GM12873 (cell line): Measurements from ENCODE around the gene IFITM2.

Experiments
- CTCF ChIP-seq: IDR thresholded peaks from 2 replicates; pipeline ENCODE4 v1.5.1; 2012; ENCODE audit warnings: low read depth, mild to moderate bottlenecking, moderate library complexity, low read length, control low read depth; ENCODE audit not compliant: insufficient read depth; ENCODE audit errors: missing control alignments

The IFITM2 gene

DNA sequence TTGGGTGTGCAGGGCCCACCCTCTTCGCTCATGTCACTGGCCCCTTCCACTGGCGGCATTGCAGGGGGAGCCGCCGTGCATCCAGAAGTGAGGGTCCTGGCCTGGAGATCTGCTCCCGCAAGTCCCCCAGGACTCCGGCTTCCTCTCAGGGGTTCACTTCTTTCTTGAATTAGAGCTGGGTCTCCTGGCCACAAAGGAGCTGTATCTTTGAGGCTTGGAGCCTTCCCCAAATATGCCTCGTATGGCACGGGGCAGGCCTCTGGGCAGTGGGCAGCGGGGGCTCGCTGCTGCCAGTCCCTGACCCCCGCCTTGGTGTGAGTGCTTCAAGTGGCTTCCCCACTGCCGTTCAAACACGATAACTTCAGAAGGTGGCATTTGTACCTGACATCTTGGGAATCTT is 20.4 kb downstream of the IFITM2 start:
- no peak for TF ChIP-seq CTCF

- no peak for TF ChIP-seq CTCF
Observed at GRCh38 chr11:329886-330253, 22.3 kb downstream of the IFITM2 start.

DNA sequence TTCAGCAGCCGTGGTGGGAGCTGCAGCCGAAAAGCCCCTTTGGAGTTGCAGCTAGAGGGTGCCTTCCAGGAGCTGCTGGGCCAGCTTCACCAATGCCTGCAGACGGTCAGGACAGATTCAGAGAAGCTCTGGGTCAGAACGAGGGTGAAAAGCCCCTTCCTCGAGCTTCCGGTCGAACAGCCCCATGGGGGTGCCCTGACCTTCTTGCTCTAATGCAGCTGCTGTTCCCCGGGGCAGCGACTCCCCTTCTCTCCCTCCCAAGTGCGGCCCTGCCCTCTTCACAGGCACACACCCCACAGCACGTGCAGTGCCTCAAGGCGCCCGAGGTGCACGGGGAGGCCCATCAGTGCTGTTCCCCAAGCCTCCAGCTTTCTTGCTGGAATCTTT is 22.7 kb downstream of the IFITM2 start:
- no peak for TF ChIP-seq CTCF

DNA sequence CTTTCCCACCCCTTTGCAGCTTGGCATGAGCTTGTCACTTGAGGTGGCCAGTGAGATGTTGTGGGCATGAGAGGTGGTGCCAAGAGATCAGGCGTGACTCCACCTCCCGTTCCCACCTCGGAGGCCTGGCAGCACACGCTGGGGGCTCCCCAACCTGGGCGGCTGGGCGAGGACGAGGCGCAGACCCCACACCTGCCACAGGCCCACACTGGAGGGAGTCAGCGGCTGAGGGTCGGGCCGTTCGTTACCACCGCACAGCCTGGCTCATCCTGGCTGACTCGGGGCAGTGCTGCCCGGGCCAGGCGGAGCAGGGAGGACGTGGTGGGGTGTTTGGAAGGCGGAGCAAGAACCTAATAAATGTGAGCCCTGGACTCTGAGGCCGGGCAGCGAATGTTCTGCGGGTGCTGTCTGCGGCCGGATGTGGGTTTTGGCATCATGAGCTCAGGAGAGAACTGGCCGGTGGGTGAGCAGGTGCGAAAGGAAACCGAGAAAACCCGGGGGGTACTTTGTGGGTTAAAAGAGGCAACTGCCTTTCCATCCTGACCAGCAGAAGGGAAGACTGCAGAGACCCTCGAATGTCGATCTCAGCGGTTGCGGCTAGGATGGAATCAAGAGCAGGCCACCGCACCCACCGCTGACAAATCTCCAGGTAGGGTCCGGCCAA is 23.2 kb downstream of the IFITM2 start:
- no peak for TF ChIP-seq CTCF

DNA sequence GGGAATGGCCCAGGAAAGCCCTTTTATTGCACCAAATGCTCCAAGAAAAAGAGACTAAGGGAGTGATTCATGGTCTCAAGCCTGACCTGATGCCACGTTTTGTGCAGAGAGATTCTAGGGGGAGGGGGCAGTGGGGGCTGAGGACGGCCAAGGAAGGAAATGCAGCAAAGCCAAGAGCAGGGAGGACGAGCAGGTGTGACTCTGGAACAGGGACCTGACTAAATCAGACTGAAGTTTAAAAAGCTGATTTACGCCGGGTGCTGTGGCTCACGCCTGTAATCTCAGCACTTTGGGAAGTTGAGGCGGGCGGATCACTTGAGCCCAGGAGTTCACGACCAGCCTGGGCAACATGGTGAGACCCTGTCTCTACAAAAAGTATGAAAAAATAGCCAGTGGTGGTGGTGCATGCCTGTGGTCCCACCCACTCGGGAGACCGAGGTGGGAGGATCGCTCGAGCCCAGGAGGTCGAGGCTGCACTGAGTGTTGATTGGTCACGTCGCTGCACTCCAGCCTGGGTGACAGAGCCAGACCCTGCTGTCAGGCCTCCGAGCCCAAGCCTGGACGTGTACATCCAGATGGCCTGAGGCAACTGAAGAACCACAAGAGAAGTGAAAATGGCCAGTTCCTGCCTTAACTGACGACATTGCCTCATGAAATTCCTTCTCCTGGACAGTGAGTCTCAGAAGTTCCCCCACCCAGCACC is 23.9 kb downstream of the IFITM2 start:
- no peak for TF ChIP-seq CTCF

DNA sequence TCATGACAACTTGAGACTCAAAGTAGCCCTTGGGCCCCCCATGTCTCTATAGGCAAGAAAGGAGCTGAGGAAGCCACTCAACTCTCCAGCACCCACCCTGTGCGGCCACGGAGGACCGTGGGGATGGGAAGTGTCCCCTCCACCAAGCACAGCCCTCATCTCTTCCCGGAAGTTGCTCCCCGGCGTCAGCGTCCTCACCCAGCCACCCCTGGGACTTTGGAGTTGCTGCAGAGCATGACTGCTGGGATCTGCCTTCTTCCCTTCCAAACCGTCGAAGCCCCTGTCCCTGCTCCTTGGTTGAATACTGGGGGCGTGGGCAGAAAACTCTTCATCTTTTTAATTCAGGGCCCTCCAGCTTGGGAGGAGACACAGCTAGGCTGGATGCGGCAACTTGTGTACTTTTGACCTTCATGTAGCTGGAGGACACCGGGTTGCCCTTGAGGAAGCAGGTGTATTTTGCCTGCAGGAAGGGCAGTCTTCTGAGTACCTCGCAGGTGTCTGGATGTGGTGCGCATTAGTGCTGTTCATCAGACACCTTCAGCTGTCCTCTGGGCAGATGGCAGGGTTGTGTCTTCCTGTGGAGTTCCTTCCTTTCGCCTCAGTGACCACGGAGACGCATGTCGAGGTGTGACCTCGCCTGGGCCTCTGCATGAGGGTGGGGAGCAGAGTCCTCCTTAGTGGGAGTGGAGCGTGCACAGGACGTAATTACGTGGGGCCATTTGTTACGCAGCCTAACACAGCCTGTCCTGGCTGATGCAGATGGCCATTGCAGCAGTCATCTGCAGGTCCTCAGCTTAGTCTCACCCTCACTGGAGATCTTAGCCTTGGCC is 25.2 kb downstream of the IFITM2 start:
- TF ChIP-seq CTCF, result no peak
